Hepatocyte (in vitro differentiated cells): ENCODE measurements around the gene SRXN1. TPM values are rescaled to one million over a fixed set of nuclear protein-coding genes. Genes with fewer than 3 reads are reported as not detected.

ENCODE experiments used
- DNase-seq: peaks from one replicate; pipeline ENCODE4 v3.0.0-alpha.2; 2016; ENCODE audit warnings: low spot score
- H2AFZ ChIP-seq: fragments of 200-600 bp; sonication (generic); 2 replicates; pipeline ENCODE4 v1.6.0; 2016; ENCODE audit warnings: antibody characterized with exemption, mild to moderate bottlenecking
- H3K27ac ChIP-seq: fragments of 200-600 bp; sonication (generic); 2 replicates; pipeline ENCODE4 v1.5.1; 2016; ENCODE audit warnings: mild to moderate bottlenecking
- H3K27me3 ChIP-seq: fragments of 200-600 bp; sonication (generic); 2 replicates; pipeline ENCODE4 v1.6.1; 2016
- H3K36me3 ChIP-seq: fragments of 200-600 bp; sonication (generic); replicated peaks from 2 replicates; pipeline ENCODE4 v1.5.1; 2016; ENCODE audit warnings: low read depth; ENCODE audit not compliant: insufficient read depth
- H3K4me1 ChIP-seq: fragments of 200-600 bp; sonication (generic); 2 replicates; pipeline ENCODE4 v1.5.1; 2016; ENCODE audit warnings: mild to moderate bottlenecking, moderate library complexity; ENCODE audit not compliant: insufficient read depth
- H3K4me2 ChIP-seq: fragments of 200-600 bp; sonication (generic); 2 replicates; pipeline ENCODE4 v1.6.0; 2016
- H3K4me3 ChIP-seq: fragments of 200-600 bp; sonication (generic); 2 replicates; pipeline ENCODE4 v1.5.1; 2016; ENCODE audit warnings: mild to moderate bottlenecking
- H3K79me2 ChIP-seq: fragments of 200-600 bp; sonication (generic); 2 replicates; pipeline ENCODE4 v1.6.0; 2017; ENCODE audit warnings: mild to moderate bottlenecking
- H3K9me2 ChIP-seq: fragments of 200-600 bp; sonication (generic); replicated peaks from 2 replicates; pipeline ENCODE4 v1.6.0; 2017; ENCODE audit warnings: mild to moderate bottlenecking; ENCODE audit not compliant: insufficient read depth
- H3K9me3 ChIP-seq: fragments of 200-600 bp; sonication (generic); 2 replicates; pipeline ENCODE4 v1.5.1; 2016; ENCODE audit warnings: low read depth, mild to moderate bottlenecking
- H4K20me1 ChIP-seq: fragments of 200-600 bp; sonication (generic); 2 replicates; pipeline ENCODE4 v1.6.0; 2016; ENCODE audit warnings: mild to moderate bottlenecking; ENCODE audit not compliant: insufficient read depth, poor library complexity, severe bottlenecking
- EZH2 ChIP-seq: fragments of 200-600 bp; sonication (generic); IDR thresholded peaks from 2 replicates; pipeline ENCODE4 v1.6.1; 2016; ENCODE audit warnings: antibody characterized with exemption, mild to moderate bottlenecking, borderline replicate concordance
- EZH2phosphoT487 ChIP-seq: fragments of 200-600 bp; sonication (generic); IDR thresholded peaks from one replicate; pipeline ENCODE4 v1.6.1; 2018; ENCODE audit warnings: antibody characterized with exemption, mild to moderate bottlenecking, low read depth, moderate library complexity; ENCODE audit not compliant: unreplicated experiment, severe bottlenecking
- WGBS: methylation state at CpG from one replicate; pipeline ENCODE4 v1.1.6; 2016; ENCODE audit warnings: low lambda C conversion rate; ENCODE audit errors: missing lambda C conversion rate; 5-methylcytosine and 5-hydroxymethylcytosine counted together
- polyA plus RNA-seq: library from polyadenylated mRNA; unstranded; fragments of >200 nt; fragmentation: Nextera tagmentation; extraction: Ambion mirVana; gene quantifications from 2 replicates; pipeline ENCODE4 v1.2.1, GENCODE V29; 2016
- total RNA-seq: library from RNA; depleted of rRNA; stranded (reverse); fragments of >200 nt; gene quantifications from 2 replicates; pipeline ENCODE4 v1.2.3, GENCODE V29; 2014
- TF ChIP-seq, protein P1 (sequence below): fragments of 200-600 bp; sonication (generic); IDR thresholded peaks from 2 replicates; pipeline ENCODE4 v1.5.1; 2016; ENCODE audit warnings: antibody characterized with exemption, mild to moderate bottlenecking; ENCODE audit not compliant: poor library complexity

Gene SRXN1
- total and polyA plus RNA-seq, 2 experiments from 2014 or later, result 39.6 to 42.2 TPM

DNA sequence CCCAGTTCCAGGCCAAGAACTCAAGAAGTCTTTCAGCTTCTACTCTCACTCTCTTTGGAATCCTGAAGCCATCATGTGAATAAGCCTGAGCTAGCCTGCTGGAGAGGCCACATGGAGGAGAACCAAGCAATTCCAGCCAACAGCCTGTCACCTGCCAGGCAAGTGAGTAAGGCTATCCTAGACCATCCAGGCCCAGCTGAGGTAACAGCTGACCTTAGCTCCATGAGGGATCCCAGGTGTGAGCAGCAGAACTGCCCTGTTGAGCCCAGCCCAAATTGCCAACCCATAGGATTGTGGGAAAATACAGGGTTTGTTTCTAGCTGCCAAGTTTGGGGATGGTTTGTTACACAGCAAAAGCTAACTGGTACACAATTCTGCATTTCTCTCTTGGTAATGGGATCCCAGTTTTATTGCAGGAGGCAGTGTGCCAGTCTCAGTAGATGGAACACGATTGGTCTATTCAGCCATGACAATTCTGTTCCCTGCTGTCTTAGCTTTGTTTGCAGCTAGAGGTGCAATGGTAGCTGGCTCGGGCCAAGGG lies 5.5 kb downstream of the SRXN1 start:
- Histone ChIP-seq H3K4me2 (no peak overlapping the region), H3K27me3 (no peaks in the 10 kb centered on the region), H2AFZ (no peak overlapping the region), H3K4me1 (peaks cover under 1% of the 10 kb centered on the region), H3K9me2 (no peaks in the 10 kb centered on the region), H3K4me3 (no peak overlapping the region), H4K20me1 (no peaks in the 10 kb centered on the region), H3K27ac (no peak overlapping the region), H3K36me3 (no peaks in the 10 kb centered on the region), H3K9me3 (no peaks in the 10 kb centered on the region), H3K79me2 (peaks cover 2% of the 10 kb centered on the region)
- DNase-seq, result no peak
- TF ChIP-seq EZH2 (no peak), EZH2phosphoT487 (no peak)
- TF ChIP-seq, protein P1, sequence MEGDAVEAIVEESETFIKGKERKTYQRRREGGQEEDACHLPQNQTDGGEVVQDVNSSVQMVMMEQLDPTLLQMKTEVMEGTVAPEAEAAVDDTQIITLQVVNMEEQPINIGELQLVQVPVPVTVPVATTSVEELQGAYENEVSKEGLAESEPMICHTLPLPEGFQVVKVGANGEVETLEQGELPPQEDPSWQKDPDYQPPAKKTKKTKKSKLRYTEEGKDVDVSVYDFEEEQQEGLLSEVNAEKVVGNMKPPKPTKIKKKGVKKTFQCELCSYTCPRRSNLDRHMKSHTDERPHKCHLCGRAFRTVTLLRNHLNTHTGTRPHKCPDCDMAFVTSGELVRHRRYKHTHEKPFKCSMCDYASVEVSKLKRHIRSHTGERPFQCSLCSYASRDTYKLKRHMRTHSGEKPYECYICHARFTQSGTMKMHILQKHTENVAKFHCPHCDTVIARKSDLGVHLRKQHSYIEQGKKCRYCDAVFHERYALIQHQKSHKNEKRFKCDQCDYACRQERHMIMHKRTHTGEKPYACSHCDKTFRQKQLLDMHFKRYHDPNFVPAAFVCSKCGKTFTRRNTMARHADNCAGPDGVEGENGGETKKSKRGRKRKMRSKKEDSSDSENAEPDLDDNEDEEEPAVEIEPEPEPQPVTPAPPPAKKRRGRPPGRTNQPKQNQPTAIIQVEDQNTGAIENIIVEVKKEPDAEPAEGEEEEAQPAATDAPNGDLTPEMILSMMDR, result no peak
- 94% methylated on average over 2 of the region's 2 CpGs for WGBS

GRCh38 chr20:646868-647233 lies 6.1 kb downstream of the SRXN1 start:
- 88% methylated on average over 2 of the region's 2 CpGs for WGBS
- Histone ChIP-seq H3K79me2 (no peaks in the 10 kb centered on the region), H4K20me1 (no peaks in the 10 kb centered on the region), H3K9me3 (no peaks in the 10 kb centered on the region), H3K36me3 (no peaks in the 10 kb centered on the region), H3K9me2 (no peaks in the 10 kb centered on the region), H2AFZ (no peak overlapping the region), H3K4me2 (no peak overlapping the region), H3K4me3 (no peak overlapping the region), H3K27me3 (no peaks in the 10 kb centered on the region), H3K4me1 (no peaks in the 10 kb centered on the region), H3K27ac (no peak overlapping the region)
- TF ChIP-seq EZH2phosphoT487, result no peak
- no peak for TF ChIP-seq EZH2
- TF ChIP-seq, protein P1, result no peak
- no peak for DNase-seq

DNA sequence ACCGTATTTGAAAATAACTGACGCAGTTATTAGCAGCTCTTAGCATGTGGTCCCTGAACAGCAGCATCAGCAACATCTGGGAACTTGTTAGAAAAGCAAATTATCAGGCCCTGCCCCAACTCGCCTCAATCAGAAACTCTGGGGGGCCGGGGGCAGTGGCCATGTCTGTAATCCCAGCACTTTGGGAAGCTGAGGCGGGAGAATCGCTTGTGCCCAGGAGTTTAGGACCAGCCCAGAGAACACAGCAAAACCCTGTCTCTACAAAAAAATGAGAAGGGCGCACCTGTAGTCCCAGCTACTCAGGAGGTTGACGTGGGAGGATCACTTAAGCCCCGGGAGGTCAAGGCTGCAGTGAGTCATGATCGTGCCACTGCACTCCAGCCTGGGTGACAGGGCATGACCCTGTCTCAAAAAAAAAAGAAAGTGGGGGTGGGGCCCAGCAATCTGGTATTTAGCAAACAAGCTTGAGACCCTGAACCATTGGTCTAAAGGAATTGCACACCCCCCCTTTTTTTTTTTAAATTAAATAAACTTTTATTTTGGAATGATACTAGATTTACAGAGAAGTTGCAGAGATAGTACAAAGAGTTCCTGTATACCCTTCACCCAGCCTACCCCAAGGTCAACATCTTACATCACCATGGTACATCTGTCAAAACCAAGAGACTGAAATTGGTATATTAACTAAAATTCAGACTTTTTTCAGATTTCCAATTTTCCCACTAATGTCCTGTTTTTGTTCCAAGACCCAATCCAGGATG lies 6.7 kb downstream of the SRXN1 start:
- Histone ChIP-seq H3K4me2 (peak overlapping the region; percentile 3), H3K36me3 (no peaks in the 10 kb centered on the region), H2AFZ (no peak overlapping the region), H3K9me3 (no peaks in the 10 kb centered on the region), H3K9me2 (no peaks in the 10 kb centered on the region), H3K27me3 (no peaks in the 10 kb centered on the region), H3K79me2 (no peaks in the 10 kb centered on the region), H3K4me3 (no peak overlapping the region), H3K4me1 (no peaks in the 10 kb centered on the region), H4K20me1 (no peaks in the 10 kb centered on the region), H3K27ac (no peak overlapping the region)
- TF ChIP-seq EZH2 (no peak), EZH2phosphoT487 (no peak)
- TF ChIP-seq, protein P1, result no peak
- WGBS, result 82% methylated on average over 9 of the region's 10 CpGs
- no peak for DNase-seq
